Measurements from ENCODE around the gene CDK2AP2. TPM values are rescaled to one million over a fixed set of nuclear protein-coding genes. Genes with fewer than 3 reads are reported as not detected.

Gene CDK2AP2
- total and polyA plus RNA-seq, 10 of the 15 experiments (the other 5 are each of a cell fraction or from before 2014, with no cell fraction given), result 8.0 to 177 (median 40.9) TPM

GRCh38 chr11:67538823-67539505 lies 31.0 kb upstream of the CDK2AP2 start:
- DNase-seq (ENCODE audit: low read depth, low spot score) (no peak), FAIRE-seq (no peak), ATAC-seq (no peak)
- SMC1A ChIA-PET (ENCODE audit: uncharacterized antibody, unreplicated experiment), result no interaction called here
- RAD21 ChIA-PET (ENCODE audit: unreplicated experiment), result no interaction called here
- H3K36me3 ChIP-seq (ENCODE audit: control insufficient read depth in 2 of 2, insufficient read depth in 2 of 2, low read length in 1 of 2), result no peaks in the 10 kb centered on the region
- no peaks in the 10 kb centered on the region for H3K4me1 ChIP-seq (ENCODE audit: control insufficient read depth, insufficient read depth, low read length)
- intact Hi-C loops (cut with micrococcal nuclease; ENCODE audit: unreplicated experiment) (no loop called here), in situ Hi-C loops (cut with MboI) (no loop called here)
- H3K27me3 ChIP-seq (replicated peaks in 1 of 2; ENCODE audit: control insufficient read depth in 2 of 2, insufficient read depth in 2 of 2, low read length in 1 of 2), result no peaks in the 10 kb centered on the region; a peak in 1 of 4 replicates
- no peaks in the 10 kb centered on the region for H3K79me2 ChIP-seq (ENCODE audit: control insufficient read depth, insufficient read depth, low read length)
- CTCF ChIA-PET, result no interaction called here
- H3K9me3 ChIP-seq (replicated peaks; ENCODE audit: control insufficient read depth, insufficient read depth, low read length), result peaks cover 4% of the 10 kb centered on the region; the same call in 2 of the 3 replicates
- no peak overlapping the region for H3K9ac ChIP-seq (ENCODE audit: control insufficient read depth, insufficient read depth, low read length)
- H3K4me2 ChIP-seq (ENCODE audit: control insufficient read depth, insufficient read depth), result no peak overlapping the region
- BruUV-seq (replicated peaks), result no TSS peak
- TF ChIP-seq KDM1A (IDR thresholded peaks at IDR 0.05; ENCODE audit: borderline replicate concordance) (no peak), RELA (IDR thresholded peaks at IDR 0.05; ENCODE audit: borderline replicate concordance, partially characterized antibody) (no peak), HDAC2 (IDR thresholded peaks at IDR 0.05) (no peak), TCF3 (IDR thresholded peaks at IDR 0.05; ENCODE audit: borderline replicate concordance, insufficient read depth, low read depth, low read length) (no peak), PML (IDR thresholded peaks at IDR 0.05; ENCODE audit: low read length) (no peak), HSF1 (IDR thresholded peaks at IDR 0.05; ENCODE audit: low read depth, low read length) (no peak), USF2 (IDR thresholded peaks at IDR 0.05; ENCODE audit: borderline replicate concordance, low read depth, low read length) (no peak), TCF12 (IDR thresholded peaks at IDR 0.05; ENCODE audit: low read depth, low read length) (no peak), TCF7 (IDR thresholded peaks at IDR 0.05; ENCODE audit: borderline replicate concordance) (no peak), NR2F1 (conservative IDR thresholded peaks at IDR 0.05) (no peak), RELB (IDR thresholded peaks at IDR 0.05; ENCODE audit: low read depth) (no peak), ZBED1 (IDR thresholded peaks at IDR 0.05; ENCODE audit: borderline replicate concordance) (no peak), ATF3 (IDR thresholded peaks at IDR 0.05; ENCODE audit: borderline replicate concordance, extremely low read depth, low read depth, low read length) (no peak), EGR1 (IDR thresholded peaks at IDR 0.05; ENCODE audit: borderline replicate concordance in 1 of 2, low read depth in 2 of 2, low read length in 2 of 2) (no peak), JUND (IDR thresholded peaks at IDR 0.05; ENCODE audit: low read depth, low read length) (no peak)
- H4K20me1 ChIP-seq (ENCODE audit: control insufficient read depth, insufficient read depth), result no peaks in the 10 kb centered on the region
- H3K27ac ChIP-seq (ENCODE audit: control insufficient read depth, insufficient read depth), result no peak overlapping the region
- POLR2A ChIA-PET, result no interaction called here
- no peak overlapping the region for H3K4me3 ChIP-seq
- WGBS (ENCODE audit: insufficient coverage, insufficient replicate concordance, low lambda C conversion rate, missing lambda C conversion rate), result 53% methylated on average over 7 of the region's 10 CpGs
- H2AFZ ChIP-seq (ENCODE audit: control insufficient read depth, low read depth, low read length), result no peak overlapping the region

Data from GM12878 (cell line).